Measurements from ENCODE around the gene DBN1. TPM values are rescaled to one million over a fixed set of nuclear protein-coding genes. Genes with fewer than 3 reads are reported as not detected.

Gene DBN1
- total RNA-seq, 1 donor from 2014 or later = 8.7 TPM

DNA sequence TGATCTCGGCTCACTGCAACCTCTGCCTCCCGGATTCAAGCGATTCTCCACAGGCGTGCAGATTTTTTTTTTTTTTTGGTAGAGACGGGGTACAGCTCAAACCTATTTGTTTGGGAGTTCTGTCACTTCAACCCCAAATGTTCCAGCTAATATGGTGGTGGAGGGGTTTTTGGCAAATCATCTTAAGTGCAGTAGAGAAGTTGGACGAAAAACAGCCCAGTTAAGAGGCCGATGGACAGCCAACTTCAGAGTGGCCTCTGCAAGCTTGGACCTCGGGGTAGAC, 27.6 kb downstream of the DBN1 start:
- intact Hi-C loops (cut with micrococcal nuclease) = loop anchor here (1.0 kb wide), 2 partner anchors 8 to 17 kb away; no protein-coding TSS in a partner anchor

- intact Hi-C loops (cut with micrococcal nuclease) = loop anchor here (1.0 kb wide), 1 partner anchor 16 kb away; no protein-coding TSS in a partner anchor
Measured at GRCh38 chr5:177445052-177445916, 28.1 kb downstream of the DBN1 start.

- intact Hi-C loops (cut with micrococcal nuclease) = loop anchor here (1.0 kb wide), 1 partner anchor 15 kb away; no protein-coding TSS in a partner anchor
Measured at GRCh38 chr5:177444106-177445051, 29.1 kb downstream of the DBN1 start.

DNA sequence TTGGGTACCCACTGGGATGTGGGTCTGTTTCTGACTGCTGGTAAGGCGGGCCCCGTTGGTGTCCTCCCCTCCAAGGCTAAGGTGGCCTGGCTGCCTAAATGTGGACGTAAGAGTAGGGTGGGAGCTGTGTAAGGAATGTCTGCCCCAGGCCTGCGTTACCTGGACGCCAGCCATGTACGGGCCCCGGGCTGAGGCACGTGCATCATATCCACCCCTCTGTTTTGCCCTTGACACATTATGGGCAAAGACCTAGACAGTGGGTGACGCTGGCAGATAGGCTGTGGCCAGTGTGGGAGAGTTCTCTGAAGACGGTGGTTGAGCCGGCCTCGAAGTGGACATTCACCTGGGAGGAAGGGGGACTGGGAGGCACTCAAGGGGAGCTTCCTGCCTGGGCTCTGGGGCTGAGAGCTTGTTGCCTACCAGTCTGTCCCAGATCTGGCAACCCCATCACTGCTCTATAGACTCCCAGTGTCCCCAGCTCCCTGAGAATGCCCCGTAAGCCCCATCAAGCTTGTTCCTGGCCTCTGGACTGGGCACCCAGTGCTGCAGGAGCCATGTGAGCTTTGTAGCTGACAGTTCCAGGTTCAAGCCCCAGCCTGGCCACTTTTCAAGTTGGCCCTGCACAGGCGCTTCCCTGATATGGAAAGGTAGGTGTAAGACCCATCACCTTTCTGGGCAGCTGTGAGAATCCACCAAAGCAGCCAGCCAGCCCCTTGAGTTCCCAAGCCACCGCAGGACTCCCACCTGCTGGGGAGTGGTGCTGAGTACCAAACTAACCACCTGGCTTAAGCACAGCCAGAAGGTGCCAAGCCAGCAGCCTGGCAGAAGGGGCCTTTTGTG, 30.1 kb downstream of the DBN1 start:
- intact Hi-C loops (cut with micrococcal nuclease) = no loop called here

DNA sequence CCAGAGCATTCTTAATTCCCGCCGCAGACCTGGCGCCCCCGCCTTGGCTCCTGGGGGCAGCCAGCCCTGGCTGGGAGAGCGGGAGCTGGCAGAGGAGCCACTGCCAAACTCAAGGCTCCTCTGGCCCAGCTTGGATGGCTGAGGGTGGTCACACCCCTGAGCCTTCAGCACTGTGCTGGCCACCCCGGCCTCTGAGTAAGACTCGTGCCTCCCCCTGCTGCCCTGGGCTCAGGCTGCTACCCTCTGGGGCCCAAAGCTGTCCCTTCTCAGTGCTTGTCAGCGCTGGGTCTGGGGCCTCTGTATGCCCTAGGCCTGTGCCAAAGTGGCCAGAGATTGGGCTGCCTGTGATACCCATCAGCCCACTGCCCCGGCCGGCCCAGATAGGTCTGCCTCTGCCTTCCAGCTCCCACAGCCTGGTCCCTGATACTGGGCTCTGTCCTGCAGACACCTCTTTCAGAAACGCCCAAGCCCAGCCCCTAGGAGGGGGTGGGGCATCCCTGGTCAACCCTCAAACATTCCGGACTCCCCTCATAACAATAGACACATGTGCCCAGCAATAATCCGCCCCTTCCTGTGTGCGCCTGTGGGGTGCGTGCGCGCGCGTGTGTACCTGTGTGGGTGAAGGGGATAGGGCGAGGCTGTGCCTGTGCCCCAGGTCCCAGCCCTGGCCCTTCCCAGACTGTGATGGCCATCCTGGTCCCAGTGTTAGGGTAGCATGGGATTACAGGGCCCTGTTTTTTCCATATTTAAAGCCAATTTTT, 31.2 kb downstream of the DBN1 start:
- intact Hi-C loops (cut with micrococcal nuclease) = no loop called here

DNA sequence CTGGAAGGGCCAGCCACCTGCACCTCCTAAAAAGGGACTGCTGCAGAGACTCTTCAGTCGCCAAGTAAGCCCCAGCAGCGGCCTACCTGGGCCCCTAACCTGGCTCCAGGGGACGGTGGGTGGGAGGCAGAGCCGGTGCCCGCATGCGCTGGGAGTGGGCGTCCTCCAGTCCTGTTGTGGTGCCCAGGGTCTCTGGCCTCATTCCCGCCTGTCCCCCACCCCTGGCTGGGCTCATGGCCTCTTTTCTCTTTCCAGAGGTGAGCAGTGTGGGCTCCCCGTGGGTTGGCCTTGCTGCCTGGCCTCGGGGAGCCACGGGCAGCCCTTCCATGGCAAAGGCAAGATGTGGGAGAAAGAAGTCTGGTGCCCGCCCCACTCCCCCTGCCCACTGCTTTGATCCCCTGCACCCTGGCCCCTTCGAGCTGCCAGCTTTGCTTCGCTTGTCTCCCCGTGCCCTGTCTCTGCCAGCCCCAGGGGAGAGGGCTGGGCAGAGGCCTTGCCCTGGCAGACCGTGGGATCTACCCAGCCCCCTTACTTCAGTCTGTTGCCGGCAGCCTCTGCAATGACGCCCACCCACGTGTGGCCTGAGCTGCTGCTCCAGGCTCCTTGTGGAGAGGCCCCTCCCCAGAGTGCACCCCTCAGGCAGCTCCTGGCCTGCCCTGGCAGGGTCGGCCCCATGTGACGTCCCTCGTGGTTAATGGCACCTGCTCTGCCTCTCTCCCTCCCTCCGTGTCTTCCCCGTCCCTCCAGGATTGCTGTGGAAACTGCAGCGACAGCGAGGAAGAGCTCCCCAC, 32.2 kb downstream of the DBN1 start:
- intact Hi-C loops (cut with micrococcal nuclease) = no loop called here

DNA sequence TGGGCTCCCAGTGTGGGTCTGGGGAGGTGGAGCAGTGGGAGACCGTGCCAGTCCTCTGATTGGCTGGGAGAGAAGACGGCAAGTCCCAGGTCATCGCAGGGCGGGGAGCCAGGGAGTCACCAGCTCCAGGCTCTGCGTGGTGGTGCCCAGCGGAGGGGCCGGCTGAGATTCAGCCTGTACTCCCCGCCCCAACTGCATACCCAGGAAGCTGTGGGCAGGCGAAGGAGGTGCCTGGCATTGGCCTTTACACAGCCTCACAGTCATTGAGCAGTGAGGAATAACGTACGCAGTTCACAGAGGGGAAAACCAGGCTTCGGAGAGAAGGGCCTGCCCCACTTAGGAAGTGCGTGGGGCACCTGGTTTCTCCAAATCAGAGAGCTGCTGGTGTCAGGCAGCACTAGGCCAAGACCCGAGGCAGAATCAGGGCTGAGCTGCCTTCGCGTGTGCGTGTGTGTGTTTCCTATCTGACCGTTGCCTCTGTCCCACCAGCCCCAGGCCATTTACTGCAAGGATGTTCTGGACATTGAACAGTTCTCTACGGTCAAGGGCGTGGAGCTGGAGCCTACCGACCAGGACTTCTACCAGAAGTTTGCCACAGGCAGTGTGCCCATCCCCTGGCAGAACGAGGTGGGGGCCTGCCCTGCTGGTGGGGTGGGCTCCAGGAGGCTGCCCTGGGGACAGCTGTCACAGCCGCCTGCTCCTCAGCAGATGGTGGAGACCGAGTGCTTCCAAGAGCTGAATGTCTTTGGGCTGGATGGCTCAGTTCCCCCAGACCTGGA, 33.0 kb downstream of the DBN1 start:
- intact Hi-C loops (cut with micrococcal nuclease) = no loop called here

GRCh38 chr5:177439518-177440053, 33.8 kb downstream of the DBN1 start:
- intact Hi-C loops (cut with micrococcal nuclease) = no loop called here

- intact Hi-C loops (cut with micrococcal nuclease) = no loop called here
Measured at GRCh38 chr5:177438468-177438867, 35.0 kb downstream of the DBN1 start.

DNA sequence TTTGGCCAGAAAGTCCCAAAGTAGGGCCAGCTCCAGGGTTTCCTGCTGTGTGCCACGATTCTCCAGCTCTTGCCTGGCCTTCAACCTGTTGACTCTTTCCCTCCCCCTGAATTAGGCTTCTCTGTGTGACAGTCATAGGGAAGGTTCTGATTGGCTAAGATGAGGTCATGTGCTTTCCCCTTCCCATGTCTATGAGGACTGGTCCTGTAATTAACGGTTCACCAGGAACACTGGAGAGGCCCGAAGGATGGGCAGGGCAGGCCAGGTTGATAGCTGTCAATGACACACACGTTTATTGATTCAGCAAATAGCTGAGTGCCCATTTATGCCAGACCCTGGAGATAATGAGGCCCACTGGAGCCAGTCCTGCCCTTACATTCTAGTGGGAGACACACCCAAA, 35.8 kb downstream of the DBN1 start:
- intact Hi-C loops (cut with micrococcal nuclease) = no loop called here

DNA sequence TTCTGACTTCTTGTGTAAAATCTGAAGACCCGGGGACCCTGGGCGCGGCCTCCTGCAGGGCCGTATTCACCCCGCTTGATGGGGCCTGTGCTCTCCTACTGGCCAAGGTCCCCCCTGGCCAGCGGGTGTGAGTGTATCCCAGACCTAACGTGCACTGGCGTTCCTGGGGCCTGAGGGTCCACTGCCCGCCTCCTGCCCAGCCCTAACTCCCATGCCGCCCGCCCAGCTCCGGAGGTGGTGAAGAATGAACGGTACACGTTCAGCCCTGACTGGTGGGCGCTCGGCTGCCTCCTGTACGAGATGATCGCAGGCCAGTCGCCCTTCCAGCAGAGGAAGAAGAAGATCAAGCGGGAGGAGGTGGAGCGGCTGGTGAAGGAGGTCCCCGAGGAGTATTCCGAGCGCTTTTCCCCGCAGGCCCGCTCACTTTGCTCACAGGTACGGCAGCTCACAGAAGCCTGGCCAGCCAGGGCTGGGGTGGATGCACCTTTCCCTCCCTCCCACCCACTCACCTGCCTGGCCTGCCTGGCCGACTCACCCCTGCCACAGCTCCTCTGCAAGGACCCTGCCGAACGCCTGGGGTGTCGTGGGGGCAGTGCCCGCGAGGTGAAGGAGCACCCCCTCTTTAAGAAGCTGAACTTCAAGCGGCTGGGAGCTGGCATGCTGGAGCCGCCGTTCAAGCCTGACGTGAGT, 37.4 kb downstream of the DBN1 start:
- intact Hi-C loops (cut with micrococcal nuclease) = no loop called here

GRCh38 chr5:177434942-177435738, 38.3 kb downstream of the DBN1 start:
- intact Hi-C loops (cut with micrococcal nuclease) = no loop called here

DNA sequence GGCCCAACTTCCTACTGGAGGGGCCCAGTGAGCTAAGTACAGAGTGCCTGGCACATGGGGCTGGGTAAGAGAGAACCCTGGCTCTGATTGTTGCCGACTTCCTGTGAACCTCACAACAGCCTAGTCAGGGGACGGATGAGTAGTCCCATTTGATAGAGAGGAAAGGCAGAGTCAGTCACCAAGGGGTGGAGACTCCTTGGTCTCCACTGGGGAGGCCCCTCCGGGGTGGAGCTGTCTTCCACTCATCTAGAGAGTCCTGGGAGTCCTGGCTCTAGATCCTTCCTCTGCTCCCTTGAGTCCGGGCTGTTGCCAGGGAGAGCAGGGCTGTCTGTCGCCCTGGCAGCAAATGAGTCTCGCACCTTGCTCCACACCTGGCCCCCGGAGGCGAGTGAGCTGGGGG, 39.0 kb downstream of the DBN1 start:
- intact Hi-C loops (cut with micrococcal nuclease) = no loop called here

- intact Hi-C loops (cut with micrococcal nuclease) = no loop called here
Measured at GRCh38 chr5:177433658-177434217, 39.7 kb downstream of the DBN1 start.

DNA sequence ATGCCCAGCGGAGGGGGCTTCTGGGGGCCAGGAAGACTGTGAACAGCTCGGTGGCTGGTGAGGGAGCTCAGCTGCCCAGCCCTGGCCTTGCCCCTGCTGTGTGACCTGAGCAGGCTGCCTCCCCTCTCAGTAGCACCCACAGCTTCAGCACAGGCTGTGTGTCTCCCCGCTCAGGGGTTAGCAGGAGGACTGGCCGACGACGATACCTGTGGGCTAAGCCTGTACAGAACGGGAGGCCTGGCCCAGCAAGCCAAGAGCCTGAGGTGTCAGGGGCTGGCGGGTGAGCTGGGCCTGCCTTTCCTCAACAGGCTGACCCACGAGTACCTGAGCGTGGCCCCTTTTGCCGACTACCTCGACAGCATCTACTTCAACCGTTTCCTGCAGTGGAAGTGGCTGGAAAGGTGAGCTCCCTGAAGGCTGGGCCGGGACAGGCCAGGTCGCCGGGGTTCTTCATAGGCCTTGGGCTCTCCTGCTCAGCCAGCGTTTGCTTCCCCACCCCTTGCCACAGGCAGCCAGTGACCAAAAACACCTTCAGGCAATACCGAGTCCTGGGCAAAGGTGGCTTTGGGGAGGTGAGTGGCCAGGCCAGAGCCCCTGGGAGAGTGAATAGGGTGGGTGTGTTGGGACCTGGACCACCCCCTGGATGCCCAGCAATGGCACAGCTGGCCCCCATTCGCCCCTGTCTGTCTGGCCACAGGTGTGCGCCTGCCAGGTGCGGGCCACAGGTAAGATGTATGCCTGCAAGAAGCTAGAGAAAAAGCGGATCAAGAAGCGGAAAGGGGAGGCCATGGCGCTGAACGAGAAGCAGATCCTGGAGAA, 40.4 kb downstream of the DBN1 start:
- intact Hi-C loops (cut with micrococcal nuclease) = no loop called here

All from T-helper 1 cell treated with Interleukin-12 subunit alpha and Interleukin-12 subunit beta and Interleukin-4 antibody, amounts not matched to agents 30 ng/mL and 1 ng/mL, for 36 hours (primary cell).